Liver (tissue), 9 donors: ENCODE data around the gene JAKMIP2. TPM values are rescaled to one million over a fixed set of nuclear protein-coding genes. Genes with fewer than 3 reads are reported as not detected.
A peak's percentile ranks its signal among the peaks of the same experiment; 100 is the strongest.

ENCODE experiments used
- DNase-seq: peaks from one replicate; pipeline ENCODE4 v3.0.0-alpha.2; 2017; ENCODE audit warnings: low spot score
- H3K27ac ChIP-seq, 2 donors: one replicate each; pipeline ENCODE4 v1.7.0; 2013; ENCODE audit warnings: inconsistent platforms in 2 of 2, low read length in 2 of 2, control low read depth in 1 of 2, low read depth in 1 of 2, mild to moderate bottlenecking in 1 of 2
- H3K27me3 ChIP-seq, 4 donors: one replicate each; pipeline versions ENCODE4 v1.6.1 to v1.7.0; 2013; ENCODE audit warnings: low read length in 3 of 4, inconsistent platforms in 1 of 4, mild to moderate bottlenecking in 1 of 4, moderate library complexity in 1 of 4; ENCODE audit not compliant: control insufficient read depth in 4 of 4, insufficient read depth in 4 of 4
- H3K36me3 ChIP-seq, 4 donors: one replicate each; pipeline versions ENCODE4 v1.6.1 to v1.7.0; 2013; ENCODE audit warnings: low read length in 3 of 4, mild to moderate bottlenecking in 3 of 4, low read depth in 1 of 4, moderate library complexity in 1 of 4; ENCODE audit not compliant: control insufficient read depth in 4 of 4, insufficient read depth in 3 of 4
- H3K4me1 ChIP-seq, 4 donors: one replicate each; pipeline versions ENCODE4 v1.6.1 to v1.7.0; 2013; ENCODE audit warnings: low read length in 3 of 4, mild to moderate bottlenecking in 3 of 4, moderate library complexity in 1 of 4; ENCODE audit not compliant: control insufficient read depth in 4 of 4, insufficient read depth in 4 of 4
- H3K4me3 ChIP-seq, 3 donors: one replicate each; pipeline versions ENCODE4 v1.6.1 to v1.7.0; 2013; ENCODE audit warnings: low read length in 3 of 3, control low read depth in 1 of 3, low read depth in 1 of 3, mild to moderate bottlenecking in 1 of 3
- H3K9ac ChIP-seq, 2 donors: one replicate each; pipeline ENCODE4 v1.7.0; 2013; ENCODE audit warnings: low read length in 2 of 2, mild to moderate bottlenecking in 2 of 2, moderate library complexity in 2 of 2, control low read depth in 1 of 2, low read depth in 1 of 2
- H3K9me3 ChIP-seq, 4 donors: one replicate each; pipeline versions ENCODE4 v1.6.1 to v1.7.0; 2013; ENCODE audit warnings: low read length in 3 of 4; ENCODE audit not compliant: control insufficient read depth in 4 of 4
- EGR1 ChIP-seq, 2 donors: IDR thresholded peaks; 2 replicates each; pipeline ENCODE4 v1.6.1; 2016 to 2018; ENCODE audit warnings: antibody characterized with exemption in 2 of 2, low read depth in 2 of 2
- FOXA1 ChIP-seq: IDR thresholded peaks from 2 replicates; pipeline ENCODE4 v1.6.1; 2016; ENCODE audit warnings: antibody characterized with exemption
- FOXA2 ChIP-seq: IDR thresholded peaks from 2 replicates; pipeline ENCODE4 v1.6.1; 2016; ENCODE audit warnings: antibody characterized with exemption
- GABPA ChIP-seq, 2 donors: IDR thresholded peaks in 1 of 2; conservative IDR thresholded peaks in 1 of 2; 2 replicates each; pipeline ENCODE4 v1.6.1; 2016; ENCODE audit warnings: antibody characterized with exemption in 2 of 2, mild to moderate bottlenecking in 1 of 2, moderate library complexity in 1 of 2
- HNF4A ChIP-seq, 2 donors: conservative IDR thresholded peaks; 2 replicates each; pipeline ENCODE4 v1.6.1; 2016; ENCODE audit warnings: antibody characterized with exemption in 2 of 2, mild to moderate bottlenecking in 2 of 2
- JUND ChIP-seq, 2 donors: IDR thresholded peaks; 2 replicates each; pipeline ENCODE4 v1.6.1; 2016; ENCODE audit warnings: antibody characterized with exemption in 2 of 2
- NR2F2 ChIP-seq: IDR thresholded peaks from 2 replicates; pipeline ENCODE4 v1.6.1; 2016; ENCODE audit warnings: antibody characterized with exemption
- RAD21 ChIP-seq, 2 donors: IDR thresholded peaks; 2 replicates each; pipeline ENCODE4 v1.6.1; 2016; ENCODE audit warnings: antibody characterized with exemption in 2 of 2, mild to moderate bottlenecking in 2 of 2
- REST ChIP-seq: IDR thresholded peaks from 2 replicates; pipeline ENCODE4 v1.6.1; 2016; ENCODE audit warnings: antibody characterized with exemption, mild to moderate bottlenecking
- RXRA ChIP-seq, 2 donors: IDR thresholded peaks; 2 replicates each; pipeline ENCODE4 v1.6.1; 2017 to 2018; ENCODE audit warnings: antibody characterized with exemption in 2 of 2, mild to moderate bottlenecking in 1 of 2
- SP1 ChIP-seq: IDR thresholded peaks from 2 replicates; pipeline ENCODE4 v1.6.1; 2018; ENCODE audit warnings: antibody characterized with exemption, mild to moderate bottlenecking
- TAF1 ChIP-seq: conservative IDR thresholded peaks from 2 replicates; pipeline ENCODE4 v1.6.1; 2016; ENCODE audit warnings: antibody characterized with exemption, mild to moderate bottlenecking
- ZBTB33 ChIP-seq: IDR thresholded peaks from 2 replicates; pipeline ENCODE4 v1.6.1; 2016; ENCODE audit warnings: antibody characterized with exemption
- WGBS: extraction: QIAGEN DNeasy Blood & Tissue Kit; methylation state at CpG from one replicate; pipeline ENCODE4 v1.1.7; 2013; 5-methylcytosine and 5-hydroxymethylcytosine counted together
- polyA plus RNA-seq, 2 donors: library from polyadenylated mRNA; stranded (reverse) in 1 of 2; unstranded in 1 of 2; fragments of 200-250 nt in 1 of 2; fragments of >200 nt in 1 of 2; fragmentation: Nextera tagmentation in 1 of 2; extraction: Ambion mirVana in 1 of 2; gene quantifications; one replicate each; pipeline versions ENCODE4 v1.2.1 to v1.2.3, GENCODE V29; 2013 to 2015
- total RNA-seq, 2 donors: library from RNA; depleted of rRNA; stranded (reverse); fragments of >200 nt; gene quantifications; one replicate each; pipeline ENCODE4 v1.2.3, GENCODE V29; 2014
- TF ChIP-seq, protein P1 (sequence below): IDR thresholded peaks from 2 replicates; pipeline ENCODE4 v1.6.1; 2016; ENCODE audit warnings: antibody characterized with exemption
- TF ChIP-seq, protein P2 (sequence below): IDR thresholded peaks from 2 replicates; pipeline ENCODE4 v1.6.1; 2016; ENCODE audit warnings: antibody characterized with exemption
- TF ChIP-seq, protein P3 (sequence below): fragments of 150-350 bp; IDR thresholded peaks from 2 replicates; pipeline ENCODE4 v1.5.1; 2017; ENCODE audit warnings: improper control_type of control experiment, low read depth, low read length; ENCODE audit not compliant: missing input control
- donor health status: healthy.
- donor health status: healthy.
- donor health status: healthy.
- donor health status: healthy.
- donor health status: healthy.

The JAKMIP2 gene
- total and polyA plus RNA-seq, 4 donors = 0.06 to 0.38 (median 0.24) TPM

DNA sequence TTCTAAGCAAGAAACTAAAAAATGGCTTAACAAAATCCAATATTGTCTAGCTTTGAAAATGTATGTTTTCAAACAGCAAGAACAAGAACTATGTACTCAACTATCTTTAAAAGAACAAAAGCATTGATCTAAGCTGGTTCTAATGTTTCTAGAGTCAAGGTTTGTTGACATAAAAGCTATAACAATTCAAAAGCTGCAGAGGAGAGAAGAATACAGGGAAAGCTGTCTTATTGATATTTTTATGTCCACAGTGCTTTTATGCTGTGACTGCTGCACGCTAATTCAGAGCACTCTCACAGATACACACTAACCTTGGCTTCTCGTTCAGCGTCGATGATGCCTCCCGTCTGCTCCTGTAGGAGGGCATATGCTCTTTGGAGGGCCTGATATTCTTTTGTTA is 143.2 kb downstream of the JAKMIP2 start:
- peaks cover 0 to 2% (median 0%) of the 10 kb centered on the region in 4 donors for H3K36me3 ChIP-seq
- 41% methylated on average over 5 of the region's 5 CpGs for WGBS
- no peak overlapping the region for H3K27ac ChIP-seq
- TF ChIP-seq, protein P1, sequence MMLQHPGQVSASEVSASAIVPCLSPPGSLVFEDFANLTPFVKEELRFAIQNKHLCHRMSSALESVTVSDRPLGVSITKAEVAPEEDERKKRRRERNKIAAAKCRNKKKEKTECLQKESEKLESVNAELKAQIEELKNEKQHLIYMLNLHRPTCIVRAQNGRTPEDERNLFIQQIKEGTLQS = no peak
- TF ChIP-seq RXRA (IDR thresholded peaks at IDR 0.05) (peak in 1 of 2 donors; percentile 9), NR2F2 (no peak), SP1 (no peak), TAF1 (no peak), HNF4A (conservative IDR thresholded peaks at IDR 0.05) (peak in 1 of 2 donors; percentile 11)
- H3K9ac ChIP-seq = no peak overlapping the region
- H3K27me3 ChIP-seq = no peaks in the 10 kb centered on the region
- H3K9me3 ChIP-seq = no peaks in the 10 kb centered on the region
- DNase-seq = no peak
- H3K4me1 ChIP-seq = peaks cover 1 to 31% (median 14%) of the 10 kb centered on the region in 4 donors
- no peak overlapping the region for H3K4me3 ChIP-seq

DNA sequence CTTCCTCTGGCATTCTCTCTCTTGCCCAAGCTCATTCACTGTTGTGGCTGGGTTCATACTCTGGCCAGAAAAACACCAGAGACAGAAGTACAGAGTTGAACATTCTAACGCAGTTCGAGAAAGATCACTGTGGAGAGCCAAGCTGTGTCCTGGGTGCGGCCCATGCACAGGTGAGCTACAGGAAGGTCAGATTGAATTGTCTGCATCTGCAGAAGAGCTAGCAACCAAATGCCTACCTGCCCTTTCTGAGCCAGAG is 145.9 kb downstream of the JAKMIP2 start:
- WGBS = 60% methylated on average over 3 of the region's 3 CpGs
- H3K9me3 ChIP-seq = no peaks in the 10 kb centered on the region
- DNase-seq = no peak
- H3K27ac ChIP-seq = no peak overlapping the region
- TF ChIP-seq ZBTB33 (no peak), FOXA2 (no peak), HNF4A (conservative IDR thresholded peaks at IDR 0.05) (no peak), RXRA (IDR thresholded peaks at IDR 0.05) (no peak), GABPA (IDR thresholded peaks at IDR 0.05 in 1 of 2, conservative IDR thresholded peaks at IDR 0.05 in 1 of 2) (no peak), REST (no peak), FOXA1 (no peak), SP1 (no peak), JUND (IDR thresholded peaks at IDR 0.05) (no peak), TAF1 (no peak), EGR1 (IDR thresholded peaks at IDR 0.05; ENCODE audit: low read depth in 2 of 2) (no peak), NR2F2 (no peak), RAD21 (IDR thresholded peaks at IDR 0.05) (no peak)
- TF ChIP-seq, protein P2, sequence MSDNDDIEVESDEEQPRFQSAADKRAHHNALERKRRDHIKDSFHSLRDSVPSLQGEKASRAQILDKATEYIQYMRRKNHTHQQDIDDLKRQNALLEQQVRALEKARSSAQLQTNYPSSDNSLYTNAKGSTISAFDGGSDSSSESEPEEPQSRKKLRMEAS = no peak
- TF ChIP-seq, protein P3, sequence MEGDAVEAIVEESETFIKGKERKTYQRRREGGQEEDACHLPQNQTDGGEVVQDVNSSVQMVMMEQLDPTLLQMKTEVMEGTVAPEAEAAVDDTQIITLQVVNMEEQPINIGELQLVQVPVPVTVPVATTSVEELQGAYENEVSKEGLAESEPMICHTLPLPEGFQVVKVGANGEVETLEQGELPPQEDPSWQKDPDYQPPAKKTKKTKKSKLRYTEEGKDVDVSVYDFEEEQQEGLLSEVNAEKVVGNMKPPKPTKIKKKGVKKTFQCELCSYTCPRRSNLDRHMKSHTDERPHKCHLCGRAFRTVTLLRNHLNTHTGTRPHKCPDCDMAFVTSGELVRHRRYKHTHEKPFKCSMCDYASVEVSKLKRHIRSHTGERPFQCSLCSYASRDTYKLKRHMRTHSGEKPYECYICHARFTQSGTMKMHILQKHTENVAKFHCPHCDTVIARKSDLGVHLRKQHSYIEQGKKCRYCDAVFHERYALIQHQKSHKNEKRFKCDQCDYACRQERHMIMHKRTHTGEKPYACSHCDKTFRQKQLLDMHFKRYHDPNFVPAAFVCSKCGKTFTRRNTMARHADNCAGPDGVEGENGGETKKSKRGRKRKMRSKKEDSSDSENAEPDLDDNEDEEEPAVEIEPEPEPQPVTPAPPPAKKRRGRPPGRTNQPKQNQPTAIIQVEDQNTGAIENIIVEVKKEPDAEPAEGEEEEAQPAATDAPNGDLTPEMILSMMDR = no peak
- peaks cover 1 to 27% (median 14%) of the 10 kb centered on the region in 4 donors for H3K4me1 ChIP-seq
- peaks cover 0 to 2% (median 0%) of the 10 kb centered on the region in 4 donors for H3K36me3 ChIP-seq
- H3K4me3 ChIP-seq = no peak overlapping the region
- no peak overlapping the region for H3K9ac ChIP-seq
- H3K27me3 ChIP-seq = no peaks in the 10 kb centered on the region
